GM23248 (cell line): ENCODE data around the gene MICAL2.

Experiments used
- EZH2 ChIP-seq: fragments of 200-600 bp; sonication (generic); IDR thresholded peaks from 2 replicates; pipeline ENCODE4 v1.6.1; 2018; ENCODE audit warnings: antibody characterized with exemption, mild to moderate bottlenecking; ENCODE audit not compliant: insufficient read depth, poor library complexity, severe bottlenecking
- EZH2phosphoT487 ChIP-seq: fragments of 200-600 bp; sonication (generic); IDR thresholded peaks from 2 replicates; pipeline ENCODE4 v1.6.1; 2018; ENCODE audit warnings: antibody characterized with exemption, moderate library complexity, mild to moderate bottlenecking, low read depth; ENCODE audit not compliant: insufficient read depth

GRCh38 chr11:12264361-12264760 is 154.0 kb downstream of the MICAL2 start:
- TF ChIP-seq EZH2 (no peak), EZH2phosphoT487 (no peak)
